ENCODE measurements around the gene SSR3.

DNA sequence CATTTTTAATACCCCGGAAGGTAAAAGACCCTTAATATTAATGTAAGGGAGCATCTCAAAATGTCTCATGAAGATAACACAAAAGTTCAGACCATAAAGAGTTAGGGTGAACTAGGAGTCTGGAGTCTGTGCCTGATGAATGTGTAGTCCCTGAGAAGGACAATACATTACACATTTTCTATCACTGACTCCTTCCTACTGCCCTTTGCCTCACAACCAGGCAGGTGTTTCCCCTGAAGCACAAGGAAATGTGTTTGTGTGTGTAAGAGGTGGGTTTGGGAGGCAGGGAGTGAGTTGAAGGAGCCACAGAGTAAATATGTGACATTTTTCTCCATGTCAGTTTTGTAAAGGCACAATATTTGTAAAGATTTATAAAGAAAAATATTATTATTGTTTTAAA lies 59.1 kb downstream of the SSR3 start:
- TF ChIP-seq EP300 (IDR thresholded peaks at IDR 0.05) = no peak
- TF ChIP-seq, protein P1, sequence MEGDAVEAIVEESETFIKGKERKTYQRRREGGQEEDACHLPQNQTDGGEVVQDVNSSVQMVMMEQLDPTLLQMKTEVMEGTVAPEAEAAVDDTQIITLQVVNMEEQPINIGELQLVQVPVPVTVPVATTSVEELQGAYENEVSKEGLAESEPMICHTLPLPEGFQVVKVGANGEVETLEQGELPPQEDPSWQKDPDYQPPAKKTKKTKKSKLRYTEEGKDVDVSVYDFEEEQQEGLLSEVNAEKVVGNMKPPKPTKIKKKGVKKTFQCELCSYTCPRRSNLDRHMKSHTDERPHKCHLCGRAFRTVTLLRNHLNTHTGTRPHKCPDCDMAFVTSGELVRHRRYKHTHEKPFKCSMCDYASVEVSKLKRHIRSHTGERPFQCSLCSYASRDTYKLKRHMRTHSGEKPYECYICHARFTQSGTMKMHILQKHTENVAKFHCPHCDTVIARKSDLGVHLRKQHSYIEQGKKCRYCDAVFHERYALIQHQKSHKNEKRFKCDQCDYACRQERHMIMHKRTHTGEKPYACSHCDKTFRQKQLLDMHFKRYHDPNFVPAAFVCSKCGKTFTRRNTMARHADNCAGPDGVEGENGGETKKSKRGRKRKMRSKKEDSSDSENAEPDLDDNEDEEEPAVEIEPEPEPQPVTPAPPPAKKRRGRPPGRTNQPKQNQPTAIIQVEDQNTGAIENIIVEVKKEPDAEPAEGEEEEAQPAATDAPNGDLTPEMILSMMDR (IDR thresholded peaks at IDR 0.05) = no peak

Measured in ovary (tissue), 3 donors.